HEK293 (cell line): ENCODE measurements around the gene LSS.

ENCODE experiments used
- EGR2 ChIP-seq: fragments of 450-650 bp; formaldehyde crosslinking; IDR thresholded peaks from 2 replicates; pipeline ENCODE4 v1.5.1; 2016; ENCODE audit warnings: low read depth, missing biosample characterization, missing genetic modification characterization
- HOXC10 ChIP-seq: sonication (generic); formaldehyde crosslinking; IDR thresholded peaks from 2 replicates; pipeline ENCODE4 v1.8.1; 2023; ENCODE audit warnings: mild to moderate bottlenecking, missing genetic modification reagents
- OSR2 ChIP-seq: fragments of 450-650 bp; formaldehyde crosslinking; IDR thresholded peaks from 2 replicates; pipeline ENCODE4 v1.5.1; 2016; ENCODE audit warnings: missing biosample characterization, missing genetic modification characterization
- OVOL3 ChIP-seq: fragments of 450-650 bp; formaldehyde crosslinking; IDR thresholded peaks from 2 replicates; pipeline ENCODE4 v1.5.1; 2016; ENCODE audit warnings: missing biosample characterization, missing genetic modification characterization
- ZBTB17 ChIP-seq: fragments of 450-650 bp; formaldehyde crosslinking; IDR thresholded peaks from 2 replicates; pipeline ENCODE4 v1.5.1; 2016; ENCODE audit warnings: missing biosample characterization, missing genetic modification characterization
- ZBTB8A ChIP-seq: fragments of 450-650 bp; formaldehyde crosslinking; IDR thresholded peaks from 2 replicates; pipeline ENCODE4 v1.5.1; 2016; ENCODE audit warnings: missing biosample characterization, missing genetic modification characterization
- ZFHX2 ChIP-seq: fragments of 450-650 bp; formaldehyde crosslinking; conservative IDR thresholded peaks from 2 replicates; pipeline ENCODE4 v1.5.1; 2016; ENCODE audit warnings: missing biosample characterization, missing genetic modification characterization
- ZFP37 ChIP-seq: fragments of 450-650 bp; formaldehyde crosslinking; IDR thresholded peaks from 2 replicates; pipeline ENCODE4 v1.5.1; 2016; ENCODE audit warnings: missing biosample characterization, missing genetic modification characterization
- ZFP41 ChIP-seq: fragments of 450-650 bp; formaldehyde crosslinking; IDR thresholded peaks from 2 replicates; pipeline ENCODE4 v1.5.1; 2016; ENCODE audit warnings: missing biosample characterization, missing genetic modification characterization, borderline replicate concordance
- ZIC2 ChIP-seq: fragments of 450-650 bp; formaldehyde crosslinking; IDR thresholded peaks from 2 replicates; pipeline ENCODE4 v1.5.1; 2016; ENCODE audit warnings: missing biosample characterization, missing genetic modification characterization
- ZNF132 ChIP-seq: fragments of 450-650 bp; formaldehyde crosslinking; IDR thresholded peaks from 2 replicates; pipeline ENCODE4 v1.5.1; 2017; ENCODE audit warnings: missing biosample characterization, missing genetic modification characterization, borderline replicate concordance
- ZNF169 ChIP-seq: fragments of 450-650 bp; formaldehyde crosslinking; IDR thresholded peaks from 2 replicates; pipeline ENCODE4 v1.5.1; 2016; ENCODE audit warnings: missing biosample characterization, missing genetic modification characterization
- ZNF221 ChIP-seq: fragments of 450-650 bp; formaldehyde crosslinking; IDR thresholded peaks from 2 replicates; pipeline ENCODE4 v1.5.1; 2017; ENCODE audit warnings: missing biosample characterization, missing genetic modification characterization, borderline replicate concordance
- ZNF239 ChIP-seq: fragments of 450-650 bp; formaldehyde crosslinking; IDR thresholded peaks from 2 replicates; pipeline ENCODE4 v1.5.1; 2016; ENCODE audit warnings: missing biosample characterization, missing genetic modification characterization
- ZNF274 ChIP-seq, 2 experiments: fragments of 200-500 bp in 1 of 2; fragments of 450-650 bp in 1 of 2; sonication (Bioruptor generic) in 1 of 2; formaldehyde crosslinking in 1 of 2; IDR thresholded peaks; 2 replicates each; pipeline versions ENCODE4 v1.5.1 to v1.6.1; 2014 to 2016; ENCODE audit warnings: borderline replicate concordance in 1 of 2, inconsistent platforms in 1 of 2, low read length in 1 of 2, missing biosample characterization in 1 of 2, missing genetic modification characterization in 1 of 2
- ZNF311 ChIP-seq: fragments of 450-650 bp; formaldehyde crosslinking; IDR thresholded peaks from 2 replicates; pipeline ENCODE4 v1.5.1; 2017; ENCODE audit warnings: missing biosample characterization, missing genetic modification characterization, borderline replicate concordance
- ZNF391 ChIP-seq: fragments of 450-650 bp; formaldehyde crosslinking; IDR thresholded peaks from 2 replicates; pipeline ENCODE4 v1.5.1; 2016; ENCODE audit warnings: low read depth, missing biosample characterization, missing genetic modification characterization, borderline replicate concordance
- ZNF48 ChIP-seq: fragments of 450-650 bp; formaldehyde crosslinking; IDR thresholded peaks from 2 replicates; pipeline ENCODE4 v1.5.1; 2016; ENCODE audit warnings: missing biosample characterization, missing genetic modification characterization
- ZNF510 ChIP-seq: fragments of 450-650 bp; formaldehyde crosslinking; IDR thresholded peaks from 2 replicates; pipeline ENCODE4 v1.5.1; 2018; ENCODE audit warnings: mild to moderate bottlenecking, missing genetic modification characterization, missing biosample characterization; ENCODE audit not compliant: insufficient replicate concordance
- ZNF549 ChIP-seq: fragments of 450-650 bp; IDR thresholded peaks from 2 replicates; pipeline ENCODE4 v1.5.1; 2018; ENCODE audit warnings: missing biosample characterization, missing genetic modification characterization, mild to moderate bottlenecking, inconsistent platforms, moderate library complexity
- ZNF600 ChIP-seq: fragments of 450-650 bp; formaldehyde crosslinking; IDR thresholded peaks from 2 replicates; pipeline ENCODE4 v1.5.1; 2016; ENCODE audit warnings: missing biosample characterization, missing genetic modification characterization
- ZNF623 ChIP-seq: fragments of 450-650 bp; formaldehyde crosslinking; IDR thresholded peaks from 2 replicates; pipeline ENCODE4 v1.5.1; 2016; ENCODE audit warnings: missing biosample characterization, missing genetic modification characterization
- ZNF654 ChIP-seq: fragments of 450-650 bp; formaldehyde crosslinking; IDR thresholded peaks from 2 replicates; pipeline ENCODE4 v1.5.1; 2016; ENCODE audit warnings: low read depth, missing biosample characterization, missing genetic modification characterization
- ZNF658 ChIP-seq: fragments of 450-650 bp; formaldehyde crosslinking; IDR thresholded peaks from 2 replicates; pipeline ENCODE4; 2016; ENCODE audit warnings: missing biosample characterization, missing genetic modification characterization
- ZNF677 ChIP-seq: fragments of 450-650 bp; IDR thresholded peaks from 2 replicates; pipeline ENCODE4 v1.5.0; 2018; ENCODE audit warnings: missing biosample characterization, mild to moderate bottlenecking, missing genetic modification characterization, moderate library complexity
- ZNF791 ChIP-seq: fragments of 450-650 bp; formaldehyde crosslinking; IDR thresholded peaks from 2 replicates; pipeline ENCODE4 v1.5.1; 2016; ENCODE audit warnings: missing biosample characterization, missing genetic modification characterization
- TF ChIP-seq, protein P1 (sequence below): fragments of 450-650 bp; formaldehyde crosslinking; IDR thresholded peaks from 2 replicates; pipeline ENCODE4 v1.5.1; 2017; ENCODE audit warnings: missing biosample characterization, mild to moderate bottlenecking, missing genetic modification characterization, moderate library complexity
- TF ChIP-seq, protein P2 (sequence below): fragments of 450-650 bp; formaldehyde crosslinking; optimal IDR thresholded peaks from 2 replicates; pipeline ENCODE3; 2016; ENCODE audit warnings: missing biosample characterization, mild to moderate bottlenecking, missing genetic modification characterization
- TF ChIP-seq, protein P3 (sequence below): fragments of 450-650 bp; formaldehyde crosslinking; IDR thresholded peaks from 2 replicates; pipeline ENCODE4 v1.5.1; 2016; ENCODE audit warnings: missing biosample characterization, missing genetic modification characterization
- TF ChIP-seq, protein P4 (sequence below): fragments of 450-650 bp; formaldehyde crosslinking; IDR thresholded peaks from 2 replicates; pipeline ENCODE4 v1.5.1; 2016; ENCODE audit warnings: missing biosample characterization, missing genetic modification characterization
- TF ChIP-seq, protein P5 (sequence below): fragments of 450-650 bp; formaldehyde crosslinking; IDR thresholded peaks from 2 replicates; pipeline ENCODE4 v1.5.0; 2017; ENCODE audit warnings: missing biosample characterization, missing genetic modification characterization, borderline replicate concordance

The LSS gene

DNA sequence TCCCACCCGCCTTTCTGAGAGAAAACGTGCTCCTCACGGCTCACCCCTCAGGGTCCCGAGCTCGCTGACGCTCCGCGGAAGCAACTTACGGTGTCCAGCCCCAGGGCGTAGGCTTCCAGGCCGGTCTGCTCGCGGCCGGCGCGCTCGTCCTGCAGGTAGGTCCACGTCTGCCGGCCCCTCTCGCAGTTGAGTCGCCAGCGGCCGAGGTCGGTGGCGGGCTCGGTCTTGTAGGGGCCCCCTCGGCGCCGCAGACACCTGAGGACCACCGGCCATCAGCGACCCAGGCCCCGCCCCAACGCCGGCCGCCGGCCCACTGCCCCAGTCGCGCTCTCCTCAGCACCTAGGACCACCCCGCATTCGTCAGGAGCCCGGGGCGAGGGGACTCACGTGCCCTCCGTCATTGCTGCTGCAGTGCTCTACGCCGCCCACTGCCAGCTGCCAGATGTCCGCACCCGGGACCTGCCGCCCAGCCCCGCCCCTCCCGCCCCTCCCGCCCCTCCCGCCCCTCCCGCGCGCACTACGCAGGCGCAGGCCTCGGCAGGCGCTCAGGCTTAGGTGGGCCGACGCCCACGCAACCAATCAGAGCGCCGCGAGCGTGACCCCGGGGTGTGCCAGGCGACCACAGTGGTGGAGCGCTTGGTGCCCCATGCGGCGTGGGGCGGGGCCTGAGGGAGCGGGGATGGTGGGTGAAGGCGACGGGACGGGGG, at the start of gene LSS (continued):
- TF ChIP-seq, protein P1, sequence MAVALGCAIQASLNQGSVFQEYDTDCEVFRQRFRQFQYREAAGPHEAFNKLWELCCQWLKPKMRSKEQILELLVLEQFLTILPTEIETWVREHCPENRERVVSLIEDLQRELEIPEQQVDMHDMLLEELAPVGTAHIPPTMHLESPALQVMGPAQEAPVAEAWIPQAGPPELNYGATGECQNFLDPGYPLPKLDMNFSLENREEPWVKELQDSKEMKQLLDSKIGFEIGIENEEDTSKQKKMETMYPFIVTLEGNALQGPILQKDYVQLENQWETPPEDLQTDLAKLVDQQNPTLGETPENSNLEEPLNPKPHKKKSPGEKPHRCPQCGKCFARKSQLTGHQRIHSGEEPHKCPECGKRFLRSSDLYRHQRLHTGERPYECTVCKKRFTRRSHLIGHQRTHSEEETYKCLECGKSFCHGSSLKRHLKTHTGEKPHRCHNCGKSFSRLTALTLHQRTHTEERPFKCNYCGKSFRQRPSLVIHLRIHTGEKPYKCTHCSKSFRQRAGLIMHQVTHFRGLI = no peak; the same call in 1 of the 2 replicates
- no peak for TF ChIP-seq ZNF221 (tag by site-specific recombination)
- no peak for TF ChIP-seq ZNF677
- peak; percentile 25; the same call in 1 of the 2 replicates for TF ChIP-seq ZIC2 (tag by site-specific recombination)
- TF ChIP-seq, protein P2, sequence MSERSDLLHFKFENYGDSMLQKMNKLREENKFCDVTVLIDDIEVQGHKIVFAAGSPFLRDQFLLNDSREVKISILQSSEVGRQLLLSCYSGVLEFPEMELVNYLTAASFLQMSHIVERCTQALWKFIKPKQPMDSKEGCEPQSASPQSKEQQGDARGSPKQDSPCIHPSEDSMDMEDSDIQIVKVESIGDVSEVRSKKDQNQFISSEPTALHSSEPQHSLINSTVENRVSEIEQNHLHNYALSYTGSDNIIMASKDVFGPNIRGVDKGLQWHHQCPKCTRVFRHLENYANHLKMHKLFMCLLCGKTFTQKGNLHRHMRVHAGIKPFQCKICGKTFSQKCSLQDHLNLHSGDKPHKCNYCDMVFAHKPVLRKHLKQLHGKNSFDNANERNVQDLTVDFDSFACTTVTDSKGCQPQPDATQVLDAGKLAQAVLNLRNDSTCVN (tag by site-specific recombination) = peak; percentile 85
- TF ChIP-seq OVOL3 (tag by site-specific recombination) = peak; percentile 61; the same call in 1 of the 2 replicates
- TF ChIP-seq, protein P3, sequence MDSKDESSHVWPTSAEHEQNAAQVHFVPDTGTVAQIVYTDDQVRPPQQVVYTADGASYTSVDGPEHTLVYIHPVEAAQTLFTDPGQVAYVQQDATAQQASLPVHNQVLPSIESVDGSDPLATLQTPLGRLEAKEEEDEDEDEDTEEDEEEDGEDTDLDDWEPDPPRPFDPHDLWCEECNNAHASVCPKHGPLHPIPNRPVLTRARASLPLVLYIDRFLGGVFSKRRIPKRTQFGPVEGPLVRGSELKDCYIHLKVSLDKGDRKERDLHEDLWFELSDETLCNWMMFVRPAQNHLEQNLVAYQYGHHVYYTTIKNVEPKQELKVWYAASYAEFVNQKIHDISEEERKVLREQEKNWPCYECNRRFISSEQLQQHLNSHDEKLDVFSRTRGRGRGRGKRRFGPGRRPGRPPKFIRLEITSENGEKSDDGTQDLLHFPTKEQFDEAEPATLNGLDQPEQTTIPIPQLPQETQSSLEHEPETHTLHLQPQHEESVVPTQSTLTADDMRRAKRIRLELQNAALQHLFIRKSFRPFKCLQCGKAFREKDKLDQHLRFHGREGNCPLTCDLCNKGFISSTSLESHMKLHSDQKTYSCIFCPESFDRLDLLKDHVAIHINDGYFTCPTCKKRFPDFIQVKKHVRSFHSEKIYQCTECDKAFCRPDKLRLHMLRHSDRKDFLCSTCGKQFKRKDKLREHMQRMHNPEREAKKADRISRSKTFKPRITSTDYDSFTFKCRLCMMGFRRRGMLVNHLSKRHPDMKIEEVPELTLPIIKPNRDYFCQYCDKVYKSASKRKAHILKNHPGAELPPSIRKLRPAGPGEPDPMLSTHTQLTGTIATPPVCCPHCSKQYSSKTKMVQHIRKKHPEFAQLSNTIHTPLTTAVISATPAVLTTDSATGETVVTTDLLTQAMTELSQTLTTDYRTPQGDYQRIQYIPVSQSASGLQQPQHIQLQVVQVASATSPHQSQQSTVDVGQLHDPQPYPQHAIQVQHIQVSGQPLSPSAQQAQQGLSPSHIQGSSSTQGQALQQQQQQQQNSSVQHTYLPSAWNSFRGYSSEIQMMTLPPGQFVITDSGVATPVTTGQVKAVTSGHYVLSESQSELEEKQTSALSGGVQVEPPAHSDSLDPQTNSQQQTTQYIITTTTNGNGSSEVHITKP (tag by site-specific recombination) = peak; percentile 58
- no peak for TF ChIP-seq ZNF132 (tag by site-specific recombination)
- TF ChIP-seq ZNF311 (tag by site-specific recombination) = no peak
- peak; percentile 95 for TF ChIP-seq ZBTB8A (tag by site-specific recombination)
- TF ChIP-seq ZNF623 (tag by site-specific recombination) = no peak
- no peak for TF ChIP-seq ZNF791 (tag by site-specific recombination)
- TF ChIP-seq, protein P4, sequence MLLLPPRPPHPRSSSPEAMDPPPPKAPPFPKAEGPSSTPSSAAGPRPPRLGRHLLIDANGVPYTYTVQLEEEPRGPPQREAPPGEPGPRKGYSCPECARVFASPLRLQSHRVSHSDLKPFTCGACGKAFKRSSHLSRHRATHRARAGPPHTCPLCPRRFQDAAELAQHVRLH (tag by site-specific recombination) = no peak
- TF ChIP-seq ZNF549 (tag by site-specific recombination) = no peak
- TF ChIP-seq ZFP37 (tag by site-specific recombination) = no peak
- peak; percentile 81 for TF ChIP-seq ZFHX2
- peak; percentile 52; the same call in 1 of the 2 replicates for TF ChIP-seq OSR2 (tag by site-specific recombination)
- no peak for TF ChIP-seq HOXC10 (CRISPR knock-in tag)
- peak; percentile 53; the same call in 1 of the 2 replicates for TF ChIP-seq ZBTB17 (tag by site-specific recombination)
- no peak for TF ChIP-seq ZNF274 (IDR thresholded peaks at IDR 0.05; ENCODE audit: low read length)
- no peak for TF ChIP-seq ZNF274 (tag by site-specific recombination; IDR thresholded peaks at IDR 0.05; ENCODE audit: borderline replicate concordance)
- TF ChIP-seq ZNF600 = peak; percentile 93
- TF ChIP-seq ZNF169 (tag by site-specific recombination) = no peak
- TF ChIP-seq ZNF658 (tag by site-specific recombination) = no peak
- no peak for TF ChIP-seq ZFP41 (tag by site-specific recombination)
- TF ChIP-seq ZNF391 (tag by site-specific recombination) = no peak; the same call in 1 of the 2 replicates
- TF ChIP-seq, protein P5, sequence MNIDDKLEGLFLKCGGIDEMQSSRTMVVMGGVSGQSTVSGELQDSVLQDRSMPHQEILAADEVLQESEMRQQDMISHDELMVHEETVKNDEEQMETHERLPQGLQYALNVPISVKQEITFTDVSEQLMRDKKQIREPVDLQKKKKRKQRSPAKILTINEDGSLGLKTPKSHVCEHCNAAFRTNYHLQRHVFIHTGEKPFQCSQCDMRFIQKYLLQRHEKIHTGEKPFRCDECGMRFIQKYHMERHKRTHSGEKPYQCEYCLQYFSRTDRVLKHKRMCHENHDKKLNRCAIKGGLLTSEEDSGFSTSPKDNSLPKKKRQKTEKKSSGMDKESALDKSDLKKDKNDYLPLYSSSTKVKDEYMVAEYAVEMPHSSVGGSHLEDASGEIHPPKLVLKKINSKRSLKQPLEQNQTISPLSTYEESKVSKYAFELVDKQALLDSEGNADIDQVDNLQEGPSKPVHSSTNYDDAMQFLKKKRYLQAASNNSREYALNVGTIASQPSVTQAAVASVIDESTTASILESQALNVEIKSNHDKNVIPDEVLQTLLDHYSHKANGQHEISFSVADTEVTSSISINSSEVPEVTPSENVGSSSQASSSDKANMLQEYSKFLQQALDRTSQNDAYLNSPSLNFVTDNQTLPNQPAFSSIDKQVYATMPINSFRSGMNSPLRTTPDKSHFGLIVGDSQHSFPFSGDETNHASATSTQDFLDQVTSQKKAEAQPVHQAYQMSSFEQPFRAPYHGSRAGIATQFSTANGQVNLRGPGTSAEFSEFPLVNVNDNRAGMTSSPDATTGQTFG (tag by site-specific recombination) = no peak
- TF ChIP-seq ZNF239 = no peak
- TF ChIP-seq ZNF654 = no peak
- no peak for TF ChIP-seq ZNF48 (tag by site-specific recombination)
- peak; percentile 72; the same call in 1 of the 2 replicates for TF ChIP-seq EGR2 (tag by site-specific recombination)
- TF ChIP-seq ZNF510 (tag by site-specific recombination) = no peak
